ENCODE data around the gene SYNGR3.

DNA sequence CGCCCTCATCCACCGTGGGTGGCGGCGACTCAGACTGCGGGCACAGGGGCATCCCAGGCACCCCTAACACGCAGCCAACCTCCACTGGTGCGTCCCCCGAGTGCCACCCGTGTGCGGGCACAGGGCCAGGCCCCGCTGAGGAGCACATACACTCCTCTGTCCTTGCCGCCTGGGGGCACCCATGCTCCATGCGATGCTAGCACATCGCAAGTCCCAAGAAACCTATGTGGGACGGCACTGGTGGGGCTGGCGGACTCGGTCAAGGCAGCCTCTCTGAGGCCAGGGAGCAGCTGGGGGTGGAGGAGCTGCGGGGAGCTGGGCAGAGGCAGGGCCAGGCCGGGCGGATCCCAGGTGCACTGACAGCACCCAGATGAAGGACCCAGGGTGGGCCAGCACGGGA is 15.9 kb downstream of the SYNGR3 start:
- TF ChIP-seq EZH2 (IDR thresholded peaks at IDR 0.05; ENCODE audit: borderline replicate concordance, insufficient read depth, low read length, poor library complexity, severe bottlenecking) (no peak), CTCF (IDR thresholded peaks at IDR 0.05; ENCODE audit: poor library complexity, severe bottlenecking) (no peak), POLR2AphosphoS5 (IDR thresholded peaks at IDR 0.05) (no peak), EP300 (conservative IDR thresholded peaks at IDR 0.05; ENCODE audit: poor library complexity, severe bottlenecking) (no peak), MXI1 (conservative IDR thresholded peaks at IDR 0.05; ENCODE audit: poor library complexity, severe bottlenecking) (no peak), RAD21 (conservative IDR thresholded peaks at IDR 0.05) (no peak), TAF1 (IDR thresholded peaks at IDR 0.05; ENCODE audit: low read depth) (no peak), SMC3 (conservative IDR thresholded peaks at IDR 0.05; ENCODE audit: poor library complexity) (no peak)
- TF ChIP-seq, protein P1, sequence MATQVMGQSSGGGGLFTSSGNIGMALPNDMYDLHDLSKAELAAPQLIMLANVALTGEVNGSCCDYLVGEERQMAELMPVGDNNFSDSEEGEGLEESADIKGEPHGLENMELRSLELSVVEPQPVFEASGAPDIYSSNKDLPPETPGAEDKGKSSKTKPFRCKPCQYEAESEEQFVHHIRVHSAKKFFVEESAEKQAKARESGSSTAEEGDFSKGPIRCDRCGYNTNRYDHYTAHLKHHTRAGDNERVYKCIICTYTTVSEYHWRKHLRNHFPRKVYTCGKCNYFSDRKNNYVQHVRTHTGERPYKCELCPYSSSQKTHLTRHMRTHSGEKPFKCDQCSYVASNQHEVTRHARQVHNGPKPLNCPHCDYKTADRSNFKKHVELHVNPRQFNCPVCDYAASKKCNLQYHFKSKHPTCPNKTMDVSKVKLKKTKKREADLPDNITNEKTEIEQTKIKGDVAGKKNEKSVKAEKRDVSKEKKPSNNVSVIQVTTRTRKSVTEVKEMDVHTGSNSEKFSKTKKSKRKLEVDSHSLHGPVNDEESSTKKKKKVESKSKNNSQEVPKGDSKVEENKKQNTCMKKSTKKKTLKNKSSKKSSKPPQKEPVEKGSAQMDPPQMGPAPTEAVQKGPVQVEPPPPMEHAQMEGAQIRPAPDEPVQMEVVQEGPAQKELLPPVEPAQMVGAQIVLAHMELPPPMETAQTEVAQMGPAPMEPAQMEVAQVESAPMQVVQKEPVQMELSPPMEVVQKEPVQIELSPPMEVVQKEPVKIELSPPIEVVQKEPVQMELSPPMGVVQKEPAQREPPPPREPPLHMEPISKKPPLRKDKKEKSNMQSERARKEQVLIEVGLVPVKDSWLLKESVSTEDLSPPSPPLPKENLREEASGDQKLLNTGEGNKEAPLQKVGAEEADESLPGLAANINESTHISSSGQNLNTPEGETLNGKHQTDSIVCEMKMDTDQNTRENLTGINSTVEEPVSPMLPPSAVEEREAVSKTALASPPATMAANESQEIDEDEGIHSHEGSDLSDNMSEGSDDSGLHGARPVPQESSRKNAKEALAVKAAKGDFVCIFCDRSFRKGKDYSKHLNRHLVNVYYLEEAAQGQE (IDR thresholded peaks at IDR 0.05; ENCODE audit: borderline replicate concordance): no peak
